PC-9 (cell line): ENCODE data around the gene CELSR2.

Experiments used
- EZH2 ChIP-seq: fragments of 200-600 bp; sonication (generic); IDR thresholded peaks from 2 replicates; pipeline ENCODE4 v1.8.0; 2017; ENCODE audit warnings: antibody characterized with exemption, low read depth
- TF ChIP-seq, protein P1 (sequence below): fragments of 200-600 bp; sonication (generic); conservative IDR thresholded peaks from 2 replicates; pipeline ENCODE4 v1.6.1; 2017; ENCODE audit warnings: mixed run types, antibody characterized with exemption, mild to moderate bottlenecking, moderate library complexity

GRCh38 chr1:109294481-109294880 is 45.1 kb downstream of the CELSR2 start:
- TF ChIP-seq, protein P1, sequence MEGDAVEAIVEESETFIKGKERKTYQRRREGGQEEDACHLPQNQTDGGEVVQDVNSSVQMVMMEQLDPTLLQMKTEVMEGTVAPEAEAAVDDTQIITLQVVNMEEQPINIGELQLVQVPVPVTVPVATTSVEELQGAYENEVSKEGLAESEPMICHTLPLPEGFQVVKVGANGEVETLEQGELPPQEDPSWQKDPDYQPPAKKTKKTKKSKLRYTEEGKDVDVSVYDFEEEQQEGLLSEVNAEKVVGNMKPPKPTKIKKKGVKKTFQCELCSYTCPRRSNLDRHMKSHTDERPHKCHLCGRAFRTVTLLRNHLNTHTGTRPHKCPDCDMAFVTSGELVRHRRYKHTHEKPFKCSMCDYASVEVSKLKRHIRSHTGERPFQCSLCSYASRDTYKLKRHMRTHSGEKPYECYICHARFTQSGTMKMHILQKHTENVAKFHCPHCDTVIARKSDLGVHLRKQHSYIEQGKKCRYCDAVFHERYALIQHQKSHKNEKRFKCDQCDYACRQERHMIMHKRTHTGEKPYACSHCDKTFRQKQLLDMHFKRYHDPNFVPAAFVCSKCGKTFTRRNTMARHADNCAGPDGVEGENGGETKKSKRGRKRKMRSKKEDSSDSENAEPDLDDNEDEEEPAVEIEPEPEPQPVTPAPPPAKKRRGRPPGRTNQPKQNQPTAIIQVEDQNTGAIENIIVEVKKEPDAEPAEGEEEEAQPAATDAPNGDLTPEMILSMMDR = no peak
- no peak for TF ChIP-seq EZH2
